DND-41 (cell line): ENCODE data around the gene NUP85.

Source experiments
- EZH2 ChIP-seq: IDR thresholded peaks from 3 replicates; pipeline ENCODE4 v1.6.1; 2012; ENCODE audit warnings: borderline replicate concordance, low read depth, mild to moderate bottlenecking, moderate library complexity, low read length, inconsistent platforms; ENCODE audit not compliant: severe bottlenecking
- TF ChIP-seq, protein P1 (sequence below): IDR thresholded peaks from 2 replicates; pipeline ENCODE4 v1.5.1; 2012; ENCODE audit warnings: borderline replicate concordance, low read length, moderate library complexity, mild to moderate bottlenecking; ENCODE audit not compliant: poor library complexity, severe bottlenecking; ENCODE audit errors: extremely low read depth

DNA sequence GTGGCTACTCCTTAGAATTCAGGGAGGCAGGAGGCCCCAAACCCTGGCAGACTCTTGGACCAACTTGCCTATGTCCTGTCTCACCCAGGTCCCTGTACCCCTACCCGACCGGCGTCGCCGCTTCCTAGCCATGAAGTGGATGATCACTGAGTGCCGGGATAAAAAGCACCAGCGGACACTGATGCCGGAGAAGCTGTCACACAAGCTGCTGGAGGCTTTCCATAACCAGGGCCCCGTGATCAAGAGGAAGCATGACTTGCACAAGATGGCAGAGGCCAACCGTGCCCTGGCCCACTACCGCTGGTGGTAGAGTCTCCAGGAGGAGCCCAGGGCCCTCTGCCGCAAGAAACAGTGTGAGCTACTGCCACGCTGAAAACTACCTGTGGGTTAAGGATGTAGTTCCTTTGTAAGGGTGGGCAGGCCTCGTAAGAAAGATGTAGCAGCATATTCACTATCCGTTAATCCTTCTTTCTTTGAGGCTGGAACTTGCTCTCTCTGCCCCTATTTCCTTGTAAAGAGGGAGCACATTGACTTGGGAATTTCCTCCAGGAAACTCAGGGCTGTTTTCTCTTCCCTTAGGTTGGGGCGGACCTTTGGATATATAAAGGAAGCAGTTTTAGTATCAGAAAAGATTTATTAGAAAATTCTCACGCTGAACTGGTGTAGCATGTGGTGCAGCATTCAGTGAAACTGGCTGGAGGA is 60.3 kb downstream of the NUP85 start:
- no peak for TF ChIP-seq EZH2
- TF ChIP-seq, protein P1, sequence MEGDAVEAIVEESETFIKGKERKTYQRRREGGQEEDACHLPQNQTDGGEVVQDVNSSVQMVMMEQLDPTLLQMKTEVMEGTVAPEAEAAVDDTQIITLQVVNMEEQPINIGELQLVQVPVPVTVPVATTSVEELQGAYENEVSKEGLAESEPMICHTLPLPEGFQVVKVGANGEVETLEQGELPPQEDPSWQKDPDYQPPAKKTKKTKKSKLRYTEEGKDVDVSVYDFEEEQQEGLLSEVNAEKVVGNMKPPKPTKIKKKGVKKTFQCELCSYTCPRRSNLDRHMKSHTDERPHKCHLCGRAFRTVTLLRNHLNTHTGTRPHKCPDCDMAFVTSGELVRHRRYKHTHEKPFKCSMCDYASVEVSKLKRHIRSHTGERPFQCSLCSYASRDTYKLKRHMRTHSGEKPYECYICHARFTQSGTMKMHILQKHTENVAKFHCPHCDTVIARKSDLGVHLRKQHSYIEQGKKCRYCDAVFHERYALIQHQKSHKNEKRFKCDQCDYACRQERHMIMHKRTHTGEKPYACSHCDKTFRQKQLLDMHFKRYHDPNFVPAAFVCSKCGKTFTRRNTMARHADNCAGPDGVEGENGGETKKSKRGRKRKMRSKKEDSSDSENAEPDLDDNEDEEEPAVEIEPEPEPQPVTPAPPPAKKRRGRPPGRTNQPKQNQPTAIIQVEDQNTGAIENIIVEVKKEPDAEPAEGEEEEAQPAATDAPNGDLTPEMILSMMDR: no peak
